HFFc6 (cell line): Measurements from ENCODE around the gene MCM3. TPM values are rescaled to one million over a fixed set of nuclear protein-coding genes. Genes with fewer than 3 reads are reported as not detected.

Experiments used
- DNase-seq: peaks from one replicate; pipeline ENCODE4 v3.0.0-alpha.2; 2018
- H3K27ac Mint-ChIP-seq: 2 replicates; pipeline ENCODE4 v1.8.0; 2020; ENCODE audit warnings: mild to moderate bottlenecking, mixed read lengths
- H3K27me3 Mint-ChIP-seq: 2 replicates; pipeline ENCODE4 v1.8.0; 2021; ENCODE audit warnings: mild to moderate bottlenecking, moderate library complexity, mixed read lengths; ENCODE audit not compliant: insufficient read depth
- H3K36me3 Mint-ChIP-seq: 2 replicates; pipeline ENCODE4 v1.8.0; 2021; ENCODE audit warnings: low read depth, mixed read lengths
- H3K4me1 Mint-ChIP-seq: 2 replicates; pipeline ENCODE4 v1.8.0; 2020; ENCODE audit warnings: low read depth, mixed read lengths
- H3K4me3 Mint-ChIP-seq: 2 replicates; pipeline ENCODE4 v1.8.0; 2020; ENCODE audit warnings: mild to moderate bottlenecking, moderate library complexity, mixed read lengths
- H3K9me3 Mint-ChIP-seq: 2 replicates; pipeline ENCODE4 v1.8.0; 2020; ENCODE audit warnings: mild to moderate bottlenecking, mixed read lengths
- total RNA-seq, 6 experiments: library from RNA; stranded (reverse); fragmentation: NEBNext Ultra II Directional; extraction: Animal tissue kit (Norgen Biotek cat#: 25700); gene quantifications; 2 replicates in 1 of 6; 3 replicates in 5 of 6; pipeline ENCODE4 v1.2.3, GENCODE V29; 2021
- TF ChIP-seq, protein P1 (sequence below): fragments of 200-600 bp; sonication (generic); IDR thresholded peaks from 2 replicates; pipeline ENCODE4 v1.5.0; 2021; ENCODE audit warnings: antibody characterized with exemption, mild to moderate bottlenecking

Gene MCM3
- total RNA-seq, 6 experiments from 2014 or later, result 32.5 to 57.6 (median 54.5) TPM

- no peak overlapping the region for H3K27ac Mint-ChIP-seq
- peaks cover 3% of the 10 kb centered on the region for H3K27me3 Mint-ChIP-seq
- H3K36me3 Mint-ChIP-seq, result no peaks in the 10 kb centered on the region
- DNase-seq, result no peak
- no peaks in the 10 kb centered on the region for H3K9me3 Mint-ChIP-seq
- TF ChIP-seq, protein P1, sequence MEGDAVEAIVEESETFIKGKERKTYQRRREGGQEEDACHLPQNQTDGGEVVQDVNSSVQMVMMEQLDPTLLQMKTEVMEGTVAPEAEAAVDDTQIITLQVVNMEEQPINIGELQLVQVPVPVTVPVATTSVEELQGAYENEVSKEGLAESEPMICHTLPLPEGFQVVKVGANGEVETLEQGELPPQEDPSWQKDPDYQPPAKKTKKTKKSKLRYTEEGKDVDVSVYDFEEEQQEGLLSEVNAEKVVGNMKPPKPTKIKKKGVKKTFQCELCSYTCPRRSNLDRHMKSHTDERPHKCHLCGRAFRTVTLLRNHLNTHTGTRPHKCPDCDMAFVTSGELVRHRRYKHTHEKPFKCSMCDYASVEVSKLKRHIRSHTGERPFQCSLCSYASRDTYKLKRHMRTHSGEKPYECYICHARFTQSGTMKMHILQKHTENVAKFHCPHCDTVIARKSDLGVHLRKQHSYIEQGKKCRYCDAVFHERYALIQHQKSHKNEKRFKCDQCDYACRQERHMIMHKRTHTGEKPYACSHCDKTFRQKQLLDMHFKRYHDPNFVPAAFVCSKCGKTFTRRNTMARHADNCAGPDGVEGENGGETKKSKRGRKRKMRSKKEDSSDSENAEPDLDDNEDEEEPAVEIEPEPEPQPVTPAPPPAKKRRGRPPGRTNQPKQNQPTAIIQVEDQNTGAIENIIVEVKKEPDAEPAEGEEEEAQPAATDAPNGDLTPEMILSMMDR, result no peak
- H3K4me3 Mint-ChIP-seq, result no peak overlapping the region
- H3K4me1 Mint-ChIP-seq, result peaks cover 16% of the 10 kb centered on the region
Measured at GRCh38 chr6:52301326-52301725, 16.8 kb upstream of the MCM3 start.

DNA sequence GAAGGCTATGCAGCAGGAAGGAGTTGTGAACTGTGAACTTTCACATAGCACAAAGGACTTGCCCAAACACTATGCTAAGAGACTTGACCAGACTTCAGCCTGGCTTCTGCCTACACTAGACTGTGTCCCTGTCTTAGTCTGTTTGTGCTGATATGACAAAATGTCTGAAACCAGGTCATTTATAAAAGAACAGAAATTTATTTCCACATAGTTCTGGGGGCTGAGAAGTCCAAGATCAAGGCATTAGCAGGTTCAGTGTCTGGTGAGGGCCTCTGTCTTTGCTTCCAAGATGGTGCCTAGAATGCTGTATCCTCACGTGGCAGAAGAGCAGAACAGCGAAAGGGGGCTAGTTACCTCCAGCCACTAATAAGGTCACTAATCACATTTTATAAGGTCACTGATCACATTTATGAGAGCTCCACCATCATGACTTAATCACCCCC is 16.0 kb upstream of the MCM3 start:
- Mint-ChIP-seq H3K4me1 (peaks cover 10% of the 10 kb centered on the region), H3K27me3 (peaks cover 5% of the 10 kb centered on the region), H3K9me3 (no peaks in the 10 kb centered on the region), H3K4me3 (no peak overlapping the region), H3K27ac (no peak overlapping the region), H3K36me3 (no peaks in the 10 kb centered on the region)
- DNase-seq, result no peak
- TF ChIP-seq, protein P1, result no peak

- H3K27ac Mint-ChIP-seq, result no peak overlapping the region
- no peak overlapping the region for H3K4me3 Mint-ChIP-seq
- H3K36me3 Mint-ChIP-seq, result no peaks in the 10 kb centered on the region
- peaks cover 5% of the 10 kb centered on the region for H3K27me3 Mint-ChIP-seq
- no peak for DNase-seq
- H3K4me1 Mint-ChIP-seq, result peaks cover 1% of the 10 kb centered on the region
- TF ChIP-seq, protein P1, result no peak
- no peaks in the 10 kb centered on the region for H3K9me3 Mint-ChIP-seq
Measured at GRCh38 chr6:52299653-52300052, 15.1 kb upstream of the MCM3 start.

- Mint-ChIP-seq H3K9me3 (no peaks in the 10 kb centered on the region), H3K27ac (no peak overlapping the region), H3K27me3 (peaks cover 5% of the 10 kb centered on the region), H3K4me1 (no peaks in the 10 kb centered on the region), H3K36me3 (no peaks in the 10 kb centered on the region), H3K4me3 (no peak overlapping the region)
- TF ChIP-seq, protein P1, result no peak
- no peak for DNase-seq
Measured at GRCh38 chr6:52297433-52297832, 12.9 kb upstream of the MCM3 start.

DNA sequence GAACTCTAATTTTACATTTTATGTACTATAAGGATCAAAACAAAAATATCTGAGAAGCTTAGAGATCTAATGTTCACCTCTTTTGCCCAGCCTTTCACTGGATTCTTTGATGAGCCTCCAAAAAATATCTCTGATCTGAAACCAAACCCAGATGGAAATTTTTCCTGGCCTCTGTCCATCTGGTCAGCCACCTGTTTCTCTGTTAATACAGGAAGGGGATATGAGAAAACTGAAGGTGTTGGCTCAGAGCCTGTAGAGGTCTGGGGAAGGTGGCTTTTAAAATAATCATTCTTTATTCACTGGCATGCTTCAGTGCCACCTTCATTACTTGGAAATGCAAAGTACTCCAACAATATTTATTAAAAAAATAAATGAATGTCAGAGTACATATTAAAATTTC is 8.5 kb upstream of the MCM3 start:
- no peak overlapping the region for H3K27ac Mint-ChIP-seq
- peaks cover 3% of the 10 kb centered on the region; the same call in 1 of the 2 replicates for H3K27me3 Mint-ChIP-seq

More for the DNA sequence above, 8.5 kb upstream of the MCM3 start:
- no peaks in the 10 kb centered on the region for H3K9me3 Mint-ChIP-seq
- H3K36me3 Mint-ChIP-seq, result no peaks in the 10 kb centered on the region
- DNase-seq, result no peak
- no peak overlapping the region for H3K4me3 Mint-ChIP-seq
- H3K4me1 Mint-ChIP-seq, result no peaks in the 10 kb centered on the region
- TF ChIP-seq, protein P1, result no peak
